ENCODE results near the gene FOXO1. TPM values are rescaled to one million over a fixed set of nuclear protein-coding genes. Genes with fewer than 3 reads are reported as not detected.
A peak's percentile ranks its signal among the peaks of the same experiment; 100 is the strongest.

Gene FOXO1
- total and polyA plus RNA-seq, 2 of the 13 experiments (the other 11 are each of a cell fraction or from before 2014, with no cell fraction given) = 8.1 to 13.1 TPM

DNA sequence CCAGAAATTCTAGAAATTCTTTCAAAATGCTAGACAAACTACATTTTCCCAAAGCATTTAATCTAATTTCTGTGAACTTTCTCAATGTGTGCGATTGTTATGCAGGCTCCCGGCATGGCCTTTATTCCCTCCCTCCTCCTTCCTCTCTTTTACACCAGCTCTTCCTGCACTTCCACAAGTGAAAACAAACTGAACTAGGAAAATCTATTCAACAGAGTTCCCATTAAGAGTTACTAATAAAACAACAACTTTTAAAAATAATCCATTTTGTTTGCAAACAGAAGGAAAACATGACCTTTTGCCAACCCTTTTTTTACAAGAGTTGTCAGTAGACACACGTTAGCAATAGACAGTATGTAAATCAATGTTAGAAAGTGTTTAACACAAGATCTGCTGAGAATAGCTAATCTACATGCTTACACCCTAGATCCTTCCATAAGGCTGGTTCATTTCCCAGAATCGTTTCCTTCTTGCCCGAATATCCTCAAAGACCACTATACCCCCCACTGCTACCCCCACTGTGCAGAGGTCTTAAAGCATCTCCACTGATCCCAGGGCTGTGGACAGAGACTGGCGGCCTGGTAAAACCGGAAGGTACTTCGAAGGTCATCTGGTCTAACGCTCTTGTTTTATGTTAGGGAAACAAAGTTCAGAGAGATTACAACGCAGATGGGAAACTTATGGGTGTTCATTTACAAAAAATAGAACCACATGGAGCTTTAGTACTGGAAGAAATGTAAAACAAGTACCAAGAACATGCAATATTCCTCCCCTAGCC, 98.0 kb downstream of the FOXO1 start (continued):
- TF ChIP-seq ZBTB20 (CRISPR knock-in tag; IDR thresholded peaks at IDR 0.05; ENCODE audit: borderline replicate concordance, low read depth) = peak; percentile 68; the same call in 1 of the 2 replicates
- TF ChIP-seq ZSCAN29 (CRISPR knock-in tag; conservative IDR thresholded peaks at IDR 0.05) = 0 out of 2 replicates have a peak, but pooled peaks have one; percentile 10
- no peak for TF ChIP-seq REXO4 (CRISPR knock-in tag; IDR thresholded peaks at IDR 0.05; ENCODE audit: borderline replicate concordance)
- no peak for TF ChIP-seq IKZF4 (CRISPR knock-in tag; IDR thresholded peaks at IDR 0.05; ENCODE audit: borderline replicate concordance, low read depth, not compliant biosample characterization)
- no peak for TF ChIP-seq ZNF496 (CRISPR knock-in tag; IDR thresholded peaks at IDR 0.05; ENCODE audit: insufficient replicate concordance)
- no peak for TF ChIP-seq ZNF234 (CRISPR knock-in tag; conservative IDR thresholded peaks at IDR 0.05)
- TF ChIP-seq, protein P1, sequence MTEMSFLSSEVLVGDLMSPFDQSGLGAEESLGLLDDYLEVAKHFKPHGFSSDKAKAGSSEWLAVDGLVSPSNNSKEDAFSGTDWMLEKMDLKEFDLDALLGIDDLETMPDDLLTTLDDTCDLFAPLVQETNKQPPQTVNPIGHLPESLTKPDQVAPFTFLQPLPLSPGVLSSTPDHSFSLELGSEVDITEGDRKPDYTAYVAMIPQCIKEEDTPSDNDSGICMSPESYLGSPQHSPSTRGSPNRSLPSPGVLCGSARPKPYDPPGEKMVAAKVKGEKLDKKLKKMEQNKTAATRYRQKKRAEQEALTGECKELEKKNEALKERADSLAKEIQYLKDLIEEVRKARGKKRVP (CRISPR knock-in tag; IDR thresholded peaks at IDR 0.05) = no peak
- TF ChIP-seq GPN1 (CRISPR knock-in tag; IDR thresholded peaks at IDR 0.05; ENCODE audit: borderline replicate concordance) = no peak
- TF ChIP-seq ZNF549 (CRISPR knock-in tag; IDR thresholded peaks at IDR 0.05) = no peak
- TF ChIP-seq, protein P2, sequence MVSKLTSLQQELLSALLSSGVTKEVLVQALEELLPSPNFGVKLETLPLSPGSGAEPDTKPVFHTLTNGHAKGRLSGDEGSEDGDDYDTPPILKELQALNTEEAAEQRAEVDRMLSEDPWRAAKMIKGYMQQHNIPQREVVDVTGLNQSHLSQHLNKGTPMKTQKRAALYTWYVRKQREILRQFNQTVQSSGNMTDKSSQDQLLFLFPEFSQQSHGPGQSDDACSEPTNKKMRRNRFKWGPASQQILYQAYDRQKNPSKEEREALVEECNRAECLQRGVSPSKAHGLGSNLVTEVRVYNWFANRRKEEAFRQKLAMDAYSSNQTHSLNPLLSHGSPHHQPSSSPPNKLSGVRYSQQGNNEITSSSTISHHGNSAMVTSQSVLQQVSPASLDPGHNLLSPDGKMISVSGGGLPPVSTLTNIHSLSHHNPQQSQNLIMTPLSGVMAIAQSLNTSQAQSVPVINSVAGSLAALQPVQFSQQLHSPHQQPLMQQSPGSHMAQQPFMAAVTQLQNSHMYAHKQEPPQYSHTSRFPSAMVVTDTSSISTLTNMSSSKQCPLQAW (CRISPR knock-in tag; IDR thresholded peaks at IDR 0.05) = peak; percentile 59; the same call in 1 of the 2 replicates
- no peak for TF ChIP-seq GABPA (IDR thresholded peaks at IDR 0.05; ENCODE audit: low read depth, low read length)
- TF ChIP-seq GABPA (CRISPR knock-in tag; IDR thresholded peaks at IDR 0.05; ENCODE audit: low read depth) = peak; percentile 53
- TF ChIP-seq, protein P3, sequence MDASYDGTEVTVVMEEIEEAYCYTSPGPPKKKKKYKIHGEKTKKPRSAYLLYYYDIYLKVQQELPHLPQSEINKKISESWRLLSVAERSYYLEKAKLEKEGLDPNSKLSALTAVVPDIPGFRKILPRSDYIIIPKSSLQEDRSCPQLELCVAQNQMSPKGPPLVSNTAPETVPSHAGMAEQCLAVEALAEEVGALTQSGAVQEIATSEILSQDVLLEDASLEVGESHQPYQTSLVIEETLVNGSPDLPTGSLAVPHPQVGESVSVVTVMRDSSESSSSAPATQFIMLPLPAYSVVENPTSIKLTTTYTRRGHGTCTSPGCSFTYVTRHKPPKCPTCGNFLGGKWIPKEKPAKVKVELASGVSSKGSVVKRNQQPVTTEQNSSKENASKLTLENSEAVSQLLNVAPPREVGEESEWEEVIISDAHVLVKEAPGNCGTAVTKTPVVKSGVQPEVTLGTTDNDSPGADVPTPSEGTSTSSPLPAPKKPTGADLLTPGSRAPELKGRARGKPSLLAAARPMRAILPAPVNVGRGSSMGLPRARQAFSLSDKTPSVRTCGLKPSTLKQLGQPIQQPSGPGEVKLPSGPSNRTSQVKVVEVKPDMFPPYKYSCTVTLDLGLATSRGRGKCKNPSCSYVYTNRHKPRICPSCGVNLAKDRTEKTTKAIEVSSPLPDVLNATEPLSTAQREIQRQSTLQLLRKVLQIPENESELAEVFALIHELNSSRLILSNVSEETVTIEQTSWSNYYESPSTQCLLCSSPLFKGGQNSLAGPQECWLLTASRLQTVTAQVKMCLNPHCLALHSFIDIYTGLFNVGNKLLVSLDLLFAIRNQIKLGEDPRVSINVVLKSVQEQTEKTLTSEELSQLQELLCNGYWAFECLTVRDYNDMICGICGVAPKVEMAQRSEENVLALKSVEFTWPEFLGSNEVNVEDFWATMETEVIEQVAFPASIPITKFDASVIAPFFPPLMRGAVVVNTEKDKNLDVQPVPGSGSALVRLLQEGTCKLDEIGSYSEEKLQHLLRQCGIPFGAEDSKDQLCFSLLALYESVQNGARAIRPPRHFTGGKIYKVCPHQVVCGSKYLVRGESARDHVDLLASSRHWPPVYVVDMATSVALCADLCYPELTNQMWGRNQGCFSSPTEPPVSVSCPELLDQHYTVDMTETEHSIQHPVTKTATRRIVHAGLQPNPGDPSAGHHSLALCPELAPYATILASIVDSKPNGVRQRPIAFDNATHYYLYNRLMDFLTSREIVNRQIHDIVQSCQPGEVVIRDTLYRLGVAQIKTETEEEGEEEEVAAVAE (CRISPR knock-in tag; IDR thresholded peaks at IDR 0.05; ENCODE audit: borderline replicate concordance) = no peak
- TF ChIP-seq ELF3 (CRISPR knock-in tag; IDR thresholded peaks at IDR 0.05) = peak; percentile 50; the same call in 1 of the 2 replicates
- no peak for TF ChIP-seq ZNF556 (CRISPR knock-in tag; IDR thresholded peaks at IDR 0.05; ENCODE audit: borderline replicate concordance)
- TF ChIP-seq, protein P4, sequence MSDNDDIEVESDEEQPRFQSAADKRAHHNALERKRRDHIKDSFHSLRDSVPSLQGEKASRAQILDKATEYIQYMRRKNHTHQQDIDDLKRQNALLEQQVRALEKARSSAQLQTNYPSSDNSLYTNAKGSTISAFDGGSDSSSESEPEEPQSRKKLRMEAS (IDR thresholded peaks at IDR 0.05) = no peak
- peak; percentile 49; the same call in 1 of the 2 replicates for TF ChIP-seq DPF2 (CRISPR knock-in tag; IDR thresholded peaks at IDR 0.05; ENCODE audit: borderline replicate concordance, low read depth)
